ENCODE measurements around the gene VWA8. TPM values are rescaled to one million over a fixed set of nuclear protein-coding genes. Genes with fewer than 3 reads are reported as not detected.

Gene VWA8
- total and polyA plus RNA-seq, 2 of the 8 experiments (the other 6 are each of a cell fraction or from before 2014, with no cell fraction given) = 5.9 to 19.6 TPM

GRCh38 chr13:41675306-41675705 lies 285.6 kb downstream of the VWA8 start:
- Histone ChIP-seq H3K27me3 (replicated peaks in 1 of 4; ENCODE audit: control insufficient read depth in 3 of 4, extremely low read depth in 1 of 4, insufficient read depth in 3 of 4, low read length in 3 of 4) (no peaks in the 10 kb centered on the region), H3K56ac (replicated peaks; ENCODE audit: insufficient read length, low read depth, low read length) (no peak overlapping the region), H2BK20ac (ENCODE audit: low read length) (no peak overlapping the region), H3K27ac (ENCODE audit: low read depth, low read length) (no peak overlapping the region), H3K9ac (replicated peaks in 1 of 4; ENCODE audit: extremely low read depth in 1 of 4, low read depth in 3 of 4, low read length in 3 of 4) (no peak overlapping the region), H3K18ac (ENCODE audit: extremely low read depth, low read length) (no peak overlapping the region), H3K4ac (replicated peaks; ENCODE audit: insufficient read length, low read depth, low read length) (no peak overlapping the region), H4K8ac (ENCODE audit: extremely low read depth, insufficient read depth, low read length) (no peak overlapping the region), H3K9me3 (ENCODE audit: insufficient read depth in 2 of 2, low read depth in 1 of 2, low read length in 1 of 2) (no peaks in the 10 kb centered on the region), H4K91ac (replicated peaks; ENCODE audit: insufficient read length, low read length) (no peak overlapping the region), H3K4me2 (ENCODE audit: insufficient read depth in 1 of 2, low read depth in 2 of 2, low read length in 2 of 2) (no peak overlapping the region), H3K14ac (ENCODE audit: insufficient read length) (no peak overlapping the region), H2AK5ac (ENCODE audit: low read depth, low read length) (no peak overlapping the region), H3K79me1 (ENCODE audit: low read depth, low read length) (no peaks in the 10 kb centered on the region), H3K4me3 (ENCODE audit: extremely low read depth in 1 of 4, insufficient read depth in 2 of 4, low read depth in 3 of 4, low read length in 4 of 4) (no peak overlapping the region), H3K79me2 (ENCODE audit: control insufficient read depth in 1 of 2, insufficient read depth in 2 of 2, low read length in 2 of 2) (no peaks in the 10 kb centered on the region), H3K36me3 (ENCODE audit: control insufficient read depth in 2 of 4, insufficient read depth in 4 of 4, low read length in 3 of 4) (no peaks in the 10 kb centered on the region; a peak in 1 of 8 replicates), H3K23me2 (ENCODE audit: low read depth, low read length) (no peaks in the 10 kb centered on the region), H4K5ac (ENCODE audit: insufficient read length, low read depth, low read length) (no peak overlapping the region), H3K23ac (ENCODE audit: insufficient read length) (no peak overlapping the region), H2AFZ (ENCODE audit: low read length) (no peak overlapping the region), H2BK12ac (ENCODE audit: low read depth, low read length) (no peak overlapping the region), H3K4me1 (replicated peaks in 1 of 4; ENCODE audit: control insufficient read depth in 3 of 4, insufficient read depth in 4 of 4, low read length in 3 of 4) (peaks cover 0 to 5% (median 1%) of the 10 kb centered on the region in 4 experiments; a peak in 1 of 7 replicates), H2BK120ac (replicated peaks; ENCODE audit: low read depth, low read length) (no peak overlapping the region), H4K20me1 (replicated peaks in 1 of 2; ENCODE audit: control insufficient read depth in 1 of 2, insufficient read depth in 2 of 2, low read length in 2 of 2) (no peaks in the 10 kb centered on the region), H2BK5ac (ENCODE audit: low read depth, low read length) (no peak overlapping the region), H2BK15ac (ENCODE audit: low read length) (no peak overlapping the region)
- FAIRE-seq = no peak
- CTCF ChIA-PET (ENCODE audit: partially characterized antibody) = interaction anchor here (1.0 to 5.1 kb wide), 5 partner anchors 7 to 192 kb away, joined by 3 to 24 read pairs (median 5); no protein-coding TSS in a partner anchor
- 85% methylated on average over 3 of the region's 3 CpGs; no CpG with 5 or more reads in 1 of the 2 experiments for WGBS, 2 experiments (ENCODE audit: extremely low coverage in 1 of 2, insufficient coverage in 1 of 2, insufficient read length in 1 of 2, insufficient replicate concordance in 2 of 2, low coverage in 1 of 2, low lambda C conversion rate in 2 of 2, missing lambda C conversion rate in 1 of 2)
- no peak for DNase-seq (ENCODE audit: low read depth in 1 of 2, low spot score in 2 of 2)
- POLR2A ChIA-PET (ENCODE audit: partially characterized antibody) = no interaction called here
- TF ChIP-seq GABPA (IDR thresholded peaks at IDR 0.05; ENCODE audit: borderline replicate concordance, insufficient read depth, low read length) = no peak
